Suppressor macrophage (primary cell): ENCODE data around the gene SETD1B.
"Not testable (repeated sequence)": the region's sequence is repeated elsewhere in the genome, so short reads cannot be mapped to it uniquely, and the experiment has no call there.

Experiments used
- DNase-seq, 4 experiments: peaks; one replicate each; pipeline ENCODE4 v3.0.0-alpha.2; 2020 to 2022

SETD1B gene

DNA sequence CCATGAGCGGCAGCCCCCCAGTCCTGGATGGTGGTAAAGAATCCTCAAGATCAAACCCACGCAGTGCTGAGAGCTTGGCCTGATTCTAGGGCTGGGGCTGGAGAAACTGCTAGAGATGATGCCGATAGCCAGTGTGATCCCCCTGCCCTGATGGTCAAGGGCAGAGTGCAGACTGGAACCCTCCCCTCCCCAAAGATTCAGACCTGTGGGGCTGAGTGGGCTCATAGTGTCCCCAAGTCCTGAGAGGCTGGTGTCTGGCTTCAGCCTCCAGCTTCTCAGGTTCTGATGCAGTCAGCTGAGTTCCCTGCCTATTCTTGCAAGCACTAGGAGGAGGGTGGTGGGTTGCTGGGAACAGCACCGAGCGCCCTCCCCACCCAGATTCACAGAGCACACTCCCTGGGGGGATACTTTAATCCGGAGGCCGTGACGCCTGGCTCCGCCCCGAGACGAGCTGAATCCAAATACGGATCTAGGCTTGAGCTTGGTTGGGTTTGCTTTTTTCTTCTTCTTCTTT is 22.3 kb upstream of the SETD1B start:
- peak in 1 of 4 experiments; percentile 37 for DNase-seq

GRCh38 chr12:121781998-121782979 is 21.5 kb upstream of the SETD1B start:
- DNase-seq, result peak; percentile 29 to 53 (median 43)

DNA sequence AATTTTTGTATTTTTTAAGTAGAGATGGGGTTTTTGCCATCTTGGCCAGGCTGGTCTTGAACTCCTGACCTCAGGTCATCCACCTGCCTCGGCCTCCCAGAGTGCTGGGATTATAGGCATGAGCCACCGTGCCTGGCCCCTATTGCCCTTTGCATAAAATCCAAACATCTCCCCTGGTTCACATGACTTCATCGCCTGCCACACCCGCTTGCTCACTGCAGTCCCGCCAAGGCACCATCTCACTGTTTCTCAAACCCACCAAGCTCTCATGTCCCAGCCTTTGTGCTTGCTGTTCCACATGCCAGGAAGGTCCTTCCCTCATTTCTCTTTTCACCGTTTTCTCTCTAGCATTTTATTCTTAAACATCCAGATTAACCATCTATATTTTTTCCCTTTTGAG is 20.0 kb upstream of the SETD1B start:
- DNase-seq, result no peak

DNA sequence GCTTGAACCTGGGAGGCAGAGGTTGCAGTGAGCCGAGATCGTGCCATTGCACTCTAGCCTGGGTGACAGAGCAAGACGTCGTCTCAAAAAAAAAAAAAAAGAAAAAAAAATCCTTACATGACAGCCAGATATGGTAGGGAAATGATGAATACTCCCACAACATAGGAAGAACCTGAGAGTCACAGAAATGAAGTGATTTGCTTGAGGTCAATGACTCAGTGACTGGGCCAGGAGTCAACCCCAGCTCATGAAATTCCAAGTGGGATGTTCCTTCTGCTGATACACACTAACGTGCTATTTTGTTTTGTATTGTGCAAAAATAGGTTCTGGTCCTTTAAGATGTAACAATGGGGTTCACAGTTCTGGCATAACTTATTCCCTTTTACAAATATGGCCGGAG is 19.3 kb upstream of the SETD1B start:
- peak; percentile 68 to 93 (median 82) for DNase-seq

DNA sequence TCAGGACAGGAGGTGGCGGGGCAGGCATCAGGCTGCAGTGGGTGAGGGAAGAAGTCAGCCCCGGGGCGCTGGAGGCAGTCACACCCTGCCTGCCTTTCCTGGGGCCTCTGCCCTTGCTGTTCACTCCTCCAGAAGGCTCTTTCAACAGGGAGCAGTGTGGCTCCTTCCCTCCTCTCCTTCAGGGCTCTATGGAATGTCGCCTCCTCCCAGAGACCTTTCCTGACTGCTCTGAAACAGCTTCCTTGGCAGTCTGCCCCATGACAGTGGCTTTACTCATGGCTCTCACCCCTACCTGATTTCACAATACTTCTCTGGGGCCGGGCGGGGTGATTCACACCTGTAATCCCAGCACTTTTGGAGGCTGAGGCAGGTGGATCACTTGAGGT is 17.4 kb upstream of the SETD1B start:
- DNase-seq, result peak; percentile 80 to 90 (median 87)

DNA sequence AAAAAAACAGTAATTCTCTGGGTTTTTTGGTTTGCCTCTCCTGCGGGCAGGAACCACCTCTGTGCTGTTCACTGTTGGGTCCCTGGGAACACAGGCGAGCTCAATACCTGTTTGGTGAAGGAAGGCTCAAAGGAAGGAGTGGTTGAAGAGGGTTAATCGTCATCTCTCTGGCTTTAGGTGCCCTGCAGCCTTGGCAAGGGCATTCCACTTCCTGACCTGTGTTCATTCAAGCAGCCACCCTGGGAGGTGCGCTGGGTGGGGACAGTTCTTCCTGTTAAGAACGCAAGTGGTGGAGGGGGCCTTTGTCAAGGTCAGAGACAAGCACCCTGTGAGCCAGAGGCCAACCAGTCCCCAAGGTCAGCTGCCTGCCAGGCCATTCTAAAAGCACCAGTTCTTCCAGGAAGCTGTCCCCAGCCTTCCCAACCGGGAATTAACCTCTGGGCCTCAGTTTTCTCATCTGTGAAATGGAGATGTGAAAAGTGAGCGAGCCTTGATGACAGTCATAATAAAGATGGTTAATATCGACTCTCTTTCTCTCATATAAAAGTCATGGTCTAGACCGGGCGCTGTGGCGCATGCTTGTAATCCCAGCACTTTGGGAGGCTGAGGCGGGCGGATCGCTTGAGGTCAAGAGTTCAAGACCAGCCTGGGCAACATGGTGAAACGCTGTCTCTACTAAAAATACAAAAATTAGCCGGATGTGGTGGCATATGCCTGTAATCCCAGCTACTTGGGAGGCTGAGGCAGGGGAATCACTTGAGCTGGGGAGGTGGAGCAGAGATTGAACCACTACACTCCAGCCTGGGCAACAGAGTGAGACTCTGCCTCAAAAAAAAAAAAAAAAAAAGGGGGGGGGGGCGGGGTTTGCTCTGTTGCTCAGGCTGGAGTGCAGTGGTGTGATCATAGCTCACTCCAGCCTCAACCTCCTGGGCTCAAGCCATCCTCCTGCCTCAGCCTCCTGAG is 16.5 kb upstream of the SETD1B start:
- DNase-seq, result no peak

DNA sequence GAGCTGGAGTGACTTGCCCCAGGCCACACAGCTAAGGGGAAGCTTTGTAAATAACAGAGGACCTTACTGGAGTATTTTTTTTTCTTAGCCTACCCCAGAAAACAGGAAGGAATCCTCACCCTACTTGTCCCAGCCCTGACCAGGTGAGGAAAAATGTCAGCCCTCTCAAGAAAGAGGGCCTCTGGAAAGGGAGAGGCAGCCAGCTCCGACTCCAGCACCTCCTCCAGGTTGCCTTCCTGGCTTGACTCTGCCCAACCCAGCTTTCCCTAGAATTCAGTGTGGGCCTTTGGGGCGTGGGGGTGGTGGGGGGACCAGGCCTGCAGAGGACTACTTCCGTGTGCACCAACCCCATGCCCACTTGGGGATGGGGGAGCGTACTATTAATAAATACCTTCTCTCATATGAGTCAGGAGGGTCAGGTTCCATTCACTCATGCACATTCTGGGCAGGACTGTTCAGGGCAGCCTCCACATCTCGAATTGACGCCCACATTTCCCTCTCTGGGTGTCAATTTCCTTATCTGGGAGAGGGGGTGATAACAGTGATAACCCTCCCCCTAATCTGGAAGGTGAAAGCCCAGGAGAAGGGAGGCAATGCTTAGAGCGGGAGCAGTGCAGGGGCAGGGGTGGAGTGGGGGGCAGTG is 15.5 kb upstream of the SETD1B start:
- DNase-seq, result peak; percentile 43 to 77 (median 68)

DNA sequence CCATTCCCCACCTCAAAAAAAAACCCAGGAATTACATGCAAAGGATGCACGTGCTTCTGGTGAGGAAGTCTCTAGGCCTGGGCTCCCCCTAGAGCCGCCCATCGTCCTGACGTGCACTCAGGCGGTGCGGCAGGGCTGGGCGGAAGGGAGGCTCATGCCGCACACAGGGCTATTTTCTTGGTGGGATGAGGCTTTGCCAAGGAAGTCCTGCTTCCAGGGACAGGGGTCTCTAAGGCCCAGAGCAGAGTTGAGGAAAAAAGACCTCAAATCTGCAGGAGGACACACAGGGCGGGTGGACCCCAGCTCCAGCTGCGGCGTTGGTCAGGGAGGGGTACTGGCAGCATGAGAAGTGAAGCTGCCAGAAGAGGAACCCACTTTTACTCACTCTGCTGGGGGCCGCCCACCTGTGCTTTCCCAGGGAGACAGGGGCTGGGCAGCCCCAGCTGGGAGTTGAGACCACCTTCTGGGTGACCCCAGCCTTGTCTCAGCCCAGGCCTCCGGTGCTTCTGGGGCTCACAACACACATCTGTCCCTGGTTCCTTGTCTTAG is 14.5 kb upstream of the SETD1B start:
- DNase-seq, result peak; percentile 82 to 92 (median 90)

GRCh38 chr12:121789800-121790728 is 13.7 kb upstream of the SETD1B start:
- peak; percentile 91 to 95 (median 94) for DNase-seq

DNA sequence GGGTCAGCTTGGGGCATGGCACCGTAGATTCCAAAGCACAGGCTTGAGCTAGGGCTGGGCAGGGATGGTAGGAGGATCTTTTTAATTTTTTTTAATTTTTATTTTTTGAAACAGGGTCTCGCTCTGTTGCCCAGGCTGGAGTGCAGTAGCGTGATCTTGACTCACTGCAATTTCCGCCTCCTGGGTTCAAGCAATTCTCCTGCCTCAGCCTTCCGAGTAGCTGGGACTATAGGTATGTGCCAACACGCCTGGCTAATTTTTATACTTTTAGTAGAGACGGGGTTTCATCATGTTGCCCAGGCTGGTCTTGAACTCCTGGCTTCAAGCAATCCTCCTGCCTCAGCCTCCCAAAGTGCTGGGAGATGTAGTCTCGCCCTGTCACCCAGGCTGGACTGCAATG is 13.0 kb upstream of the SETD1B start:
- DNase-seq, result not testable (repeated sequence)

- DNase-seq, result peak in 3 of 4 experiments; percentile 32 to 46 (median 37)
Observed at GRCh38 chr12:121791671-121792551, 11.9 kb upstream of the SETD1B start.

- peak; percentile 19 to 59 (median 34) for DNase-seq
Observed at GRCh38 chr12:121792607-121793439, 11.0 kb upstream of the SETD1B start.

GRCh38 chr12:121793440-121793837 is 10.4 kb upstream of the SETD1B start, which contains the start of gene RHOF:
Gene RHOF, minus strand, starts transcription at chr12:121793688. Its CDS starts 55 bp downstream, at chr12:121793633.
- peak; percentile 70 to 92 (median 81) for DNase-seq

DNA sequence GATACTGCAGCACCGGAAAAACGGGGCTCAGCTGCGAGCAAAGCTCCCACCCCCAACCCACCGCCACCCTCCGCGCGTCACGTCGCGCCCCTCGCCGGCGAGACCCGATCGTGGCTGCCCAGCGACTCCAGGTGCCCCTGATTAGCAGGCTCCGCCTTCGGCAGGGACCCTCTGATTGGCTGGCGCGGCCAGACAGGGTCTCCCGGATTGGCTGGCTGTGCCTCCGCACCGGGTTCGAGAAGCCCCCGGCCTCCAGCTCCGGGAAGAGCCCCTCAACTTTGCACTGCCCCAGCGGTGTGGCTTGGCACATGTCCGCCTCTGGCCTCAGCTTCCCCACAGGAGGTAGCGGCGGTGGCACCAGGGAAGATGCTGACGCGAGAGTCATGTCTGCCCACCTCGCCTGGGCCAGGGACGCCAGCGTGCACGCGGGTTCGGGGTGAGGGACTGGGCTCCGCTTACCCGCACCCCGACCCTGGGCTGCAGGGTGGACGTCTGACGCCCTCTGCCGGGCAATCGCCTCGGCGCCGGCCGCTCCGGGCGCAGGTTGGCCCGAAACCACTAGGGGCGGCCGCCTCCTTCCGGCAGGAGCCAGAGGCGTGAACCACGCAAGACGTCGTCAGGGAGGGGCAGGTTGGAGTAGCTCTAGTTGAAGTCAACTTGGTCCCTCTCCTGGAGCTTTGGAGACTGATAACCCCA is 9.8 kb upstream of the SETD1B start:
- peak; percentile 97 to 98 (median 98) for DNase-seq

DNA sequence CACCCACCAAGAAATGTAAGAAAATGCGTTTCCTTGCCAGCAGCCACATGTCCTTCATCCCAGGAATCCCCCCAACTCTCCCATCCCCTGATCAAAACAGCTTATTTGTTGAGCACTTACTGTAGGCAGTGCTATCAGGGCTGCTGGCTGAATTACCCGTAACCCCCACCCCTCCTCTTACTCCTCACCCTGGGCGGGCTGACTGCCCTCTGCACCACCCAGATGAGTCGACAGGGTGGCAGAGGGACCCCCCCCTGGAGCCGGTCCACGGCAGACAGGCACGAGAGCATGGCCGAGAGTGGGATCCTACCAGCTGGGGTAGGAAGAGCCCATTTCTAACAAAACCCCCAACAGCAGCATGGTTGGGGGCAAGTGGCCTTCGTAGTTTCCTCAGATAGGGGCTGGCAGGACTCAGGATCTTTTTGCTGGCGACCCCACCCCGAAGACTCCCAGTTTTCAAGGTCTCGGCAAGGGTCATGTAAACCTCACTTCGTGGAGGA is 9.2 kb upstream of the SETD1B start:
- DNase-seq, result no peak

- DNase-seq, result peak; percentile 89 to 93 (median 90)
Observed at GRCh38 chr12:121795034-121795968, 8.5 kb upstream of the SETD1B start.
